Loucy (cell line): ENCODE results near the gene SGK1.

Experiments used
- CTCF ChIP-seq: fragments of 200-600 bp; sonication (generic); conservative IDR thresholded peaks from 2 replicates; pipeline ENCODE4 v1.5.1; 2014; ENCODE audit warnings: mild to moderate bottlenecking, antibody characterized with exemption, low read length
- EZH2phosphoT487 ChIP-seq: fragments of 200-600 bp; IDR thresholded peaks from 2 replicates; pipeline ENCODE4 v1.6.1; 2018; ENCODE audit warnings: antibody characterized with exemption, mild to moderate bottlenecking, moderate library complexity, borderline replicate concordance

- TF ChIP-seq EZH2phosphoT487, result no peak
- TF ChIP-seq CTCF, result no peak
These were observed 1.0 kb upstream of the SGK1 start for GRCh38 chr6:134318974-134319281.
